LoVo (cell line): Measurements from ENCODE around the gene MS4A6E.
"Not testable (repeated sequence)": the region's sequence is repeated elsewhere in the genome, so short reads cannot be mapped to it uniquely, and the experiment has no call there.

ENCODE experiments used
- DNase-seq: peaks from one replicate; pipeline ENCODE4 v3.0.0-alpha.2; 2016; ENCODE audit warnings: low spot score

The MS4A6E gene

GRCh38 chr11:60336767-60337391, 9.8 kb downstream of the MS4A6E start:
- no peak for DNase-seq

GRCh38 chr11:60338053-60338452, 11.0 kb downstream of the MS4A6E start:
- DNase-seq, result no peak

GRCh38 chr11:60339356-60339755, 12.3 kb downstream of the MS4A6E start:
- DNase-seq, result no peak

- peak; percentile 32 for DNase-seq
Observed at GRCh38 chr11:60343094-60343704, 16.1 kb downstream of the MS4A6E start.

- DNase-seq, result no peak
Observed at GRCh38 chr11:60344146-60344545, 17.1 kb downstream of the MS4A6E start.

GRCh38 chr11:60345489-60345888, 18.4 kb downstream of the MS4A6E start:
- DNase-seq, result no peak

GRCh38 chr11:60347084-60347797, 20.2 kb downstream of the MS4A6E start:
- DNase-seq, result no peak

GRCh38 chr11:60348116-60348515, 21.1 kb downstream of the MS4A6E start:
- DNase-seq, result no peak

- DNase-seq, result no peak
Observed at GRCh38 chr11:60349990-60350389, 22.9 kb downstream of the MS4A6E start.

- DNase-seq, result no peak
Observed at GRCh38 chr11:60357771-60358170, 30.7 kb downstream of the MS4A6E start.

GRCh38 chr11:60360621-60361020, 33.6 kb downstream of the MS4A6E start:
- DNase-seq, result no peak

GRCh38 chr11:60362241-60362640, 35.2 kb downstream of the MS4A6E start:
- no peak for DNase-seq

GRCh38 chr11:60363542-60364470, 36.8 kb downstream of the MS4A6E start:
- DNase-seq, result peak; percentile 55

GRCh38 chr11:60366262-60366904, 39.3 kb downstream of the MS4A6E start:
- not testable (repeated sequence) for DNase-seq

- DNase-seq, result no peak
Observed at GRCh38 chr11:60367009-60367408, 40.0 kb downstream of the MS4A6E start.

- DNase-seq, result no peak
Observed at GRCh38 chr11:60367896-60368295, 40.8 kb downstream of the MS4A6E start.

GRCh38 chr11:60370252-60370810, 43.3 kb downstream of the MS4A6E start:
- no peak for DNase-seq

- DNase-seq, result peak; percentile 46
Observed at GRCh38 chr11:60370811-60371298, 43.8 kb downstream of the MS4A6E start.

GRCh38 chr11:60371386-60371785, 44.3 kb downstream of the MS4A6E start:
- no peak for DNase-seq

- no peak for DNase-seq
Observed at GRCh38 chr11:60371854-60372253, 44.8 kb downstream of the MS4A6E start.

GRCh38 chr11:60372767-60373166, 45.7 kb downstream of the MS4A6E start:
- DNase-seq, result no peak
